ENCODE results near the gene RIMBP2.

The RIMBP2 gene

GRCh38 chr12:130424858-130425697, 291.0 kb downstream of the RIMBP2 start:
- Histone ChIP-seq H3K4me3 (no peak overlapping the region), H3K27ac (no peak overlapping the region)

DNA sequence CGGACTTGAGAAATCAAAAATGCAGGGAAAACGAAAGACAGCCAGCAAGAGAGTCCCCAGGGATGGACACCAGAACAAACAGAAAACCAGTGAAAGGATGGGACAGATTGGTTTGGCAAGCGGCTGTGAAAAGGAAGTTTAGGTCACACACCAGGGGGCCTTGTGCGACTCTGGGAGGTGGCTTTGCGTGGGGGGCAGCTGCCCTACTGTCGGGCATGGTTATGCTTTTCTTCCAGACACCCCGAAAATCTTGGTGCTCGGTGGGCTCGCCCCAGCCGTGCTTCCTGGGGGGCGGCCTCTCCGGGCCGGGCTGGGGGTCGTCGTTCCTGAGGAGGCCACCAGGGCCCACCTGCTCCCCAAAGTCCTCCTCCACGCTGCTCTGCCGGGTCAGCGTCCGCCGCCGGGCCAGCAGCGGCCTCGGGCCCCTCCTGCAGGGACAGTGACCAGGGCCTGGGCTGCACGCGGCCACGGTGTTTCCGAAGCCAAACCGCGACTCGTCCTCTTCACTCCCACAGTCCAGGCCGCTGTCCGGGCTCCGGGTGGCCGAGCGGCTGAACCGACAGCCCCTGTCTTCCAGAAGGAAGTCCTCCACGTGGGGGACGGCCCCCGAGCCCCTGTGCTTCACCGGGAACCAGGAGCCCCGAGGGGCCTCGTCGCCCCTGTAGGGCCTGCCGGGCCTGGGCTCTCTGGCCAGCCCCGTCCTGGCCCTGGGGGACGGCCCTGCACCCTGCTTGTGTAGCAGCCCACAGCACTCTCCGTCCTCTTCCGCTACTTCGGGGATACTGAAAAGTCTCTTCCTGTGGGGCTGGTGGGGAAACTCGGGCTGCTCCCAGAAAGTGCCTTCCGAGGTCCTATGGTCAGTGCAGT, 291.9 kb downstream of the RIMBP2 start:
- Histone ChIP-seq H3K4me3 (no peak overlapping the region), H3K27ac (no peak overlapping the region)

DNA sequence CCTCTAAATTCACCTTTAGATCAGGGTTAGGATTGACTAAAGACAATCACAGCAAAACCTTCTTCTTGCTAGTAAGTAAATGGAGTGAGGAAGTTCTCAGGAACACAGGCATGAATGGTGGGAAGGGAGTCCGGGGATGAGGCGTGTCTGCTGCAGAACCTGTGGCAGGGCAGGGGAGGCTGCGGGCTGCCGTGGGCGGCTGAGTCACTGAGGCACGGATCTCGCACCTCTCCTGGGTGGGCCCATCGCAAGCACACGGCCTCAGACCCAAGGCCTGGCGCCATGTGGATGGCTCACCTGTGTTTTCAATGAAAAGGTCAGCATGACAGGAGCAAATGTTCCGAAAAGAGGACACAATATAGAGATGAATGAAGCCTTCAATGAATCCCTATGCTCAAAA, 293.0 kb downstream of the RIMBP2 start:
- no peak overlapping the region for H3K4me3 ChIP-seq
- no peak overlapping the region for H3K27ac ChIP-seq

DNA sequence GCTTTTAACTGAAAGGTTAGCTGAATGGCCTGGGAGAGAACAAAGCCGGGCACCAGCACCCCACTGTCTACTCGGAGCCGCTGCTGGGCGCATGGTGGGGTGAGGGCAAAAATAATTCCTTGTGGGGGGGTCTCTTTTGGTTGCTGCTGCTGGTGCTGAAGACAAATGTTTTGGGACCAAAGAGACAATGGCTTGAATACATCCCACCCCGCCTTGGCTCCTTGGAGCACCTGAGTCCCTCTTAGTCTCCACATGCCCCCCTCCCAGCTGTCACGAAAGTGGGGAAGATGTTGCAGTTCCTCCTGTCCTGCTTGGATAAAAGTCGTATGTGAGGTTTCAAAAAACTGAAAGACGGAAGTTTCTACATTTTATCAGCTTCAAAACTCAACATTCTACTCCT, 293.4 kb downstream of the RIMBP2 start:
- H3K27ac ChIP-seq, result no peak overlapping the region
- no peak overlapping the region for H3K4me3 ChIP-seq

DNA sequence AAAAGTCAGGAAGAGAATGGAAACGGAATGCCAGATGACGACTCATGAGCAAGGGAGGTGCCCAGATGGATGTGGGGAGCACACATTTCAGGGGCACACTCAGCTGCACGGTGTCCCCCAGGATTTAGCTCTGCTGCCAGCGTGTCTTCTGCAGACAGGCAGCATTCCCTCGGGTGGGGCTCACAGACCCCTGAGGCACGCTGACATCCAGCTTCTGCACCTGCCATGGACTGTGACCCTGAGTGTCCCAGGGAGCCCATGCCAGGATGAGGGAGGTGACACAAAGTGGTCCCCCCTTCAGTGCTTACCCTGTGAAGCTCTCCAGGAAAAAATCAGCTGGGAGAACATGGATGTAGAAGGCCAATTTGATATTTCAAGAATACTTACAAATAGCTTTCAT, 294.2 kb downstream of the RIMBP2 start:
- H3K4me3 ChIP-seq, result no peak overlapping the region
- H3K27ac ChIP-seq, result no peak overlapping the region

DNA sequence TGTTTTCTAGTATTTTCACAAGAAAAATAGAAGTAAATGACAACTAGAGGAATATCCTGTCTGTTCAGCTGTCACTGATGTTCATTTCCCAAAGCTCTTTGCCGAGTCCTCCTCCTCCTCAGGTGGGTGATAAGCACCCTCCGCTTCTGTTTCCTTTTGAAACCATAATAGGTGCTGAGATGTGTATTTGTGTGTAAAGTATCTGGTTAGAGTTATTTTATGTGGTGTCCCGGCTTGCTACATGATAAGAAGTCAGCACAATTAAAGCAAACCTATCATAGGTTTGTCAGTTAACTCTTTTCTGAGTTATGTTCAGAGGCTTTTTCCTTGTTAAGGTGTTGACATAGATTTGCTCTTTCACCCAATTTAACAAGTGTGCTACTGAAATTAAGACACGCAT, 296.0 kb downstream of the RIMBP2 start:
- no peak overlapping the region for H3K4me3 ChIP-seq
- H3K27ac ChIP-seq, result no peak overlapping the region

DNA sequence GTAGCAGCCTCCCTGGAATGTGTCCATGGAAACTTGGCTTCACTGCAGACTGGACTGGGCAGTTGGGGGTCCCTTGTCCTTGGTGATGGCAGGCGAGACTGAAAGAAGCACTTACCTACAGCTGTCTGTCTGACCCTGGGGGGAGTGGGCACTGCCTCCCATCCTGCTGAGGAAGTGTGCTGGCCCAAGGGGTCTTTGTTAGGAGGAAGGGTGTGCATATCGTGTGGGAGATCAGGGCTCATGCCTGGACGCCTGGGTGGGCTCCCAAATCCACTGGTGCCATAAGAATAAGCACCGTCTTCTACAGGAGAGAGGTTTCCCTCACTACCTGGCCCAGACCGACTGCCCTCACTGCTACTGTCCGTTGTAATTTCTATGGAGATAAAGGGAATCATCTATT, 297.0 kb downstream of the RIMBP2 start:
- no peak overlapping the region for H3K27ac ChIP-seq
- no peak overlapping the region for H3K4me3 ChIP-seq

DNA sequence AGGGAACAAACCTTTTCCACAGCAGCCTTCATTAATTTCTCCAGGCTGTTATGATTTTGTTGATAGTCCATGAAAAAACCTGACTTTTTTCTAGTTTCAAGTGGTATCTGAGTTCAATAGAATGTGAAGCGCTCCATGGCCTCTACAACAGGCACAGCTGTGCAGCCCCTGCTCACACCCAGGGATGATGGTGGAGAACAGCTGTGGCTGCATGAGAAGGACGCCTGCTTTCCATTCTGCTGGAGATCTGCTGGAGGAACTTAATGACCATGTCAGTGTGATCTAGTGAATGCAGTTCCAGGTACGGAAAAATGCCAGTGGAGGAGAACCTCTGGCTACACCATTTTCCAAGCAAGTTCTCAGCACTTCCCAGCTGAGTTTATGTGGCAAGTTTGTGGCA, 297.8 kb downstream of the RIMBP2 start:
- Histone ChIP-seq H3K4me3 (no peak overlapping the region), H3K27ac (no peak overlapping the region)

- H3K27ac ChIP-seq, result no peak overlapping the region
- H3K4me3 ChIP-seq, result no peak overlapping the region
These were observed 301.7 kb downstream of the RIMBP2 start for GRCh38 chr12:130414381-130414780.

DNA sequence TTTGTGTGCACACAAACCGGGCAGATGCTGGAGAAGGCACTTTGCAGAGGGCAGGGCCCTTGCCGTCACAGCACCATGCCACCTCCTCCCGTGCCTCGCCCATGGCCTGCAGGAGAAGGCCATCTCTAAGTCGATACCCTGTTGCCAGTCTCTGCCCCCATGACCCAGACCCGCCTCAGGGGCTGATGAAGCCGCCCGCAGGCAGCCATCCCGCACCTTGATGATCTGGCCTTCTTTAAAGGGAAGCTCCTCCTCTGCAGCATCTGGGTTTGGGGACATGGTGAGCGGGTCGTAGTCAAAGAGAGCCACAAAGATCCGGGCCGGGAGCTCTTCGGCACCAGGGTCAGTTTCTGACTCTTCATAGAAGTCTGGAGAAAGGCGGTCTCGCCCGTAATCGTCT, 302.2 kb downstream of the RIMBP2 start:
- Histone ChIP-seq H3K4me3 (no peak overlapping the region), H3K27ac (no peak overlapping the region)

DNA sequence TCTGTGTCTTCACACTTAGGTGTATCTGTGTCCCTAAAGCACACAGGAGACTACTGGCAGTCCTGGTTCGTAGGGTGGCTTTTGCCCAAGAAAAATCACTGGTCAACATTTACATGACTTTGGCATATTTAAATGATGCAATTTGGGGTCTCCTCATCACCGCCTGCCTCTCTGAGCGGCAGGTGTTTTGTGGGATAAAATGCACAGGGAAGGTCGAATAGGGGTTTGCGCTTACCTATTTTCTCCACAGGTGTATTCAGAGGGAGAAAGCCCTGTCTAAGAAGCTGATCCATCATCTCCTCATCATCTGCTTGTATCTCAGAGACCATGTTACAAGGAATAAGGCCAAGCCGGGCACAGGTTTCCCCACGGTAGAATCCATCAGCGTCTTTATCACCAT, 303.7 kb downstream of the RIMBP2 start:
- Histone ChIP-seq H3K4me3 (no peak overlapping the region), H3K27ac (no peak overlapping the region)

DNA sequence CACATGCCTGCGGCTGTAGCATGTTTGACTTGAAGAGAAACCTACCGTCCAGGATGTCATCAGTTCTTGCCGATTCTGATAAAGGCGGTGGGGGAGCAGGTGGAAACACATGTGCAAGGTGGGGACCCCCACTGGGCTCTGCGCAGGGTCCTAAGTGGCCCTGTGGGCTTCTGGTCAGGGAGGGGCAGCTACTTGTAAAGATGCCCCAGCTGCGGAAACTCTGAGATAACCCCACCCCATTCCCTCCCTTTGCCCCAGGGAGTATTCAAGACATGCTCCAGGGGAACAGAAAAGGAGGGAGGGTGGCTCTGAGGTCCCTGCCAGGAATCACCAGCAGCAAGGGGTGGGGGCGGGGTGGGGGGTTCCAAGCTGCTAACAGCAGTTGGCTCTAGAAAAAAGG, 310.8 kb downstream of the RIMBP2 start:
- Histone ChIP-seq H3K27ac (no peak overlapping the region), H3K4me3 (no peak overlapping the region)

DNA sequence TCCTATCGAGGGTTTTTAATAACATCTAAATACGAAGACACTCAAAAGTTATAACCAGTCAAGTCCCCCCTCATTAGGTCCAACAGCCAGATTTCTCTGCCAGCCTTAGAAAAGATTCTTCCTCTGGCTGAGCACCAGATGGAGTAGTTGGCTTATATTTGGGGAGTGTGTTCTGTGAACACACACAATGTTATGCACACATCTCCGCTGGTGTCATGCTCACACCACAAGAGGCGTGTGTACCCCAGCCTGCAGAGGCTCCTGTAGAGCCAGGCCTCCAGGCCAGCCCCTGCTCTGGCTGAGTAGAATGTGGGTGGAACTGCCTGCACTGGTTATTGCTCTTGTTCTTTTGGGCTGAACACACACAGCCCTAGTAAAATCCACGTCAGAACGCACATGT, 314.4 kb downstream of the RIMBP2 start:
- no peak overlapping the region for H3K4me3 ChIP-seq
- H3K27ac ChIP-seq, result no peak overlapping the region

- Histone ChIP-seq H3K27ac (no peak overlapping the region), H3K4me3 (no peak overlapping the region)
These were observed 317.8 kb downstream of the RIMBP2 start for GRCh38 chr12:130398100-130398848.

DNA sequence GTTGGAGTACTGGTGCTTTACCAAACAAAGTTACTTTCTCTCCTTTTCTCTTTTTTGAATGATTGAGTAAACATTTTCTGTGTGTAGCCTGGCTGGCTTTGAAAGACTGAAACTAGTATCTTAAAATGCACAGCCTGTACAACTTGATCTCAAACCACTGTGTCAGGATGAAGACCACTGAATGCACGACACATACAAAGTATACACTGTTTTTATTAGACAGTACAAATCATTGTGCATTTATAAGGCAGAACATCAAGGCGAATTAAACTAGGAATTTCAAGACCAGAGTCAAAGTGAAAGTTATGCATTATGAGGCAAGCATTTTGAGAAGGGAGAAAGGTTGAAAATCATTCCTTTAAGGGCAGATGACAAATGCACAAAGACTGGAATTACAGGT, 319.4 kb downstream of the RIMBP2 start:
- Histone ChIP-seq H3K4me3 (no peak overlapping the region), H3K27ac (no peak overlapping the region)

GRCh38 chr12:130394906-130395305, 321.2 kb downstream of the RIMBP2 start:
- Histone ChIP-seq H3K4me3 (no peak overlapping the region), H3K27ac (no peak overlapping the region)

- Histone ChIP-seq H3K4me3 (no peak overlapping the region), H3K27ac (no peak overlapping the region)
These were observed 324.9 kb downstream of the RIMBP2 start for GRCh38 chr12:130391186-130391585.

GRCh38 chr12:130385193-130385592, 330.9 kb downstream of the RIMBP2 start:
- no peak overlapping the region for H3K27ac ChIP-seq
- no peak overlapping the region for H3K4me3 ChIP-seq

DNA sequence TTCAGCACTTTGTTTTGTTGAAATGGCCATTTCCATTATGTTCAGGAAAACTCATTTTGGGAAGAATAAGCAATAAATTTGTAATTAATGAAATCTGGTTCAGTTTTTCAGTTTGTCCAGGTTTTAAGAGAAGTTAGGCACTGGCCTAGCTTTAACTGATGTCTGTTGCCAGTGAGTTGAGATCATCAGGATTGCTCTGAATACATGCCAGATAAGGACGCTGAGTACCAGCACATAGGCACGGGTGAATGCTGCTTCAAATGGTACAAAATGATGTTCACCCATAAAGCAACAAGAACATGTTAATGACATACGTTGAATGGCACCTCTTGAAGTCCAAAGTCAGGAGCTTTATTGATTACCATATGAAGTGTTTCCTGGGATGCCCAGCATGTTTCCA, 331.9 kb downstream of the RIMBP2 start:
- no peak overlapping the region for H3K27ac ChIP-seq
- H3K4me3 ChIP-seq, result no peak overlapping the region

GRCh38 chr12:130382818-130383217, 333.3 kb downstream of the RIMBP2 start:
- H3K4me3 ChIP-seq, result no peak overlapping the region
- no peak overlapping the region for H3K27ac ChIP-seq

Measured in skin epidermis (tissue), 12 donors.